Measurements from ENCODE around the gene BAD. TPM values are rescaled to one million over a fixed set of nuclear protein-coding genes. Genes with fewer than 3 reads are reported as not detected.

Gene BAD
- polyA plus RNA-seq, 1 donor, result 27.5 TPM

GRCh38 chr11:64230985-64231365, 53.5 kb downstream of the BAD start:
- no peak for DNase-seq (ENCODE audit: low read depth)

DNA sequence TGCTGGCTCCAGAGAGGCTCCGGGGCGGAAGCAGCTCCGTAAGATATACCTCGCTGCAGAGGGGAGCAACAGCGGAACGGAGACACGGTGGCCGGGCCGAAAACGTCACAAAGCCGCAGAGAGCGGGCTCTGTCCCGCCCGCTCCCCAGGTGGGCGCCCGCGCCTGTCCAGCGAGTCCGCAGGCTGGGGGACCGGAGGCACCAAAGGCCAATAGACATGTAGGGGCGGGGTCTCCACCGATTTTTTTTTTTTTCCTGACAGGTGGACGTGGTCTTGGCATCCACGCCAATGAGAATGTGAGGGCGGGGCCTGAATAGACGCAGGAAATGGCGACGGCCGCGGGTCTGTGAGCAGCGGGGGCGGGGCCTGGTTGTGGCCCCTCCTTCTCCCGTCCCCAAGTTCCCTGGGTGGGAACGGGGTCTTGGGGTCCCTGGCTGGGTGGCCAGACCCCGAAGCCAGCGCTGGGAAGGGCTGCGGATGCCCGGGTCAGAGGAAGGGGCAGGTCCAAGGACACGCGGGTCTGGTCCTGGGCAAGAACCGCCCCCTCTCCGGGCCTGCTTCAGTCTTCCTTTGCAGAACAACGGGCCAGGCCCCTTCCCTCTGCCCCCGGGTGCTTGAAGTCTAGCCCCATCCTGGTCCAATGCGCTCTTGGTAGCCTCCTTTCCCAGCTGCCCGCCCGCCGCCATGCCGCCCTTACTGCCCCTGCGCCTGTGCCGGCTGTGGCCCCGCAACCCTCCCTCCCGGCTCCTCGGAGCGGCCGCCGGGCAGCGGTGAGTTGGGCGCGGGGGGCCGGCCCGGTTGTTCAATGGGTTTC, 54.1 kb downstream of the BAD start, which contains the start of gene DNAJC4:
Gene DNAJC4, plus strand, starts transcription at position 378 of the 814 bp plus-strand sequence. Its CDS starts 307 bp downstream, at position 685.
- DNase-seq (ENCODE audit: low read depth), result peak; percentile 67

DNA sequence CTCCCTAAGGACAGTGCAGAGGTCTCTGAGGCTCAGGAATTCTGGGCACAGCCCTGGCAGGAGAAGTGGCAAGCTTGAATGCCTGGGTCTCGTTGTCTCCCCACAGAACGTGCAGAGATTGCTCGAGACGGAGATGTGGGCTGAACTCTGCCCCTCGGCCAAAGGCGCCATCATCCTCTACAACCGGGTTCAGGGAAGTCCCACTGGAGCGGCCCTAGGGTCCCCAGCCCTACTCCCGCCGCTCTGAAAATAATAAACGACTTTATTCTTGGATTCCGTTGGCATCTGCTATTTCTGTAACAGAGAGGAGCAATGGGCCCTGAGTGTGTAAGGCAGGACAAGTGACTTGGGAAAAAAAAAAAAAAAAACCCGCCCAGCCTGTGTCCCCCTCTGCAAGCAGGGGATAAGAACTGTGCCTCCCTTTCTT, 54.7 kb downstream of the BAD start:
- DNase-seq (ENCODE audit: low read depth), result no peak

GRCh38 chr11:64229090-64229743, 55.2 kb downstream of the BAD start:
- no peak for DNase-seq (ENCODE audit: low read depth)

- no peak for DNase-seq (ENCODE audit: low read depth)
These were observed 57.0 kb downstream of the BAD start for GRCh38 chr11:64227405-64227956.

DNA sequence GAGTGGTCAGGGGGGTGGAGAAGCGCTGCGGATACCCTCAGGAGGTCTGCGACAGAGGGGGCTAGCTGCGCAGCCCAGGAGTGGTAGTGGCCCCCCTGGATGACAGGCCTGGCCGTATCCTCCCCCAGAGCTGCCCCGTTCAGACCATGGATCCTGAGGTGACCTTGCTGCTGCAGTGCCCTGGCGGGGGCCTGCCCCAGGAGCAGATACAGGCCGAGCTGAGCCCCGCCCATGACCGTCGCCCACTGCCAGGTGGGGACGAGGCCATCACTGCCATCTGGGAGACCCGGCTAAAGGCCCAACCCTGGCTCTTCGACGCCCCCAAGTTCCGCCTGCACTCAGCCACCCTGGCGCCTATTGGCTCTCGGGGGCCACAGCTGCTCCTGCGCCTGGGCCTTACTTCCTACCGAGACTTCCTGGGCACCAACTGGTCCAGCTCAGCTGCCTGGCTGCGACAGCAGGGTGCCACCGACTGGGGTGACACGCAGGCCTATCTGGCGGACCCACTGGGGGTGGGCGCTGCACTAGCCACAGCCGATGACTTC, 57.9 kb downstream of the BAD start:
- no peak for DNase-seq (ENCODE audit: low read depth)

GRCh38 chr11:64225608-64226506, 58.6 kb downstream of the BAD start, which contains the start of the genes NUDT22 and TRPT1:
NUDT22 (plus strand) TSS chr11:64226274; CDS start chr11:64226653, 379 bp downstream.
TRPT1 (minus strand) TSS chr11:64226186; CDS start chr11:64225860, 326 bp downstream.
- DNase-seq (ENCODE audit: low read depth), result no peak

- DNase-seq (ENCODE audit: low read depth), result no peak
These were observed 59.4 kb downstream of the BAD start for GRCh38 chr11:64224891-64225607.

DNA sequence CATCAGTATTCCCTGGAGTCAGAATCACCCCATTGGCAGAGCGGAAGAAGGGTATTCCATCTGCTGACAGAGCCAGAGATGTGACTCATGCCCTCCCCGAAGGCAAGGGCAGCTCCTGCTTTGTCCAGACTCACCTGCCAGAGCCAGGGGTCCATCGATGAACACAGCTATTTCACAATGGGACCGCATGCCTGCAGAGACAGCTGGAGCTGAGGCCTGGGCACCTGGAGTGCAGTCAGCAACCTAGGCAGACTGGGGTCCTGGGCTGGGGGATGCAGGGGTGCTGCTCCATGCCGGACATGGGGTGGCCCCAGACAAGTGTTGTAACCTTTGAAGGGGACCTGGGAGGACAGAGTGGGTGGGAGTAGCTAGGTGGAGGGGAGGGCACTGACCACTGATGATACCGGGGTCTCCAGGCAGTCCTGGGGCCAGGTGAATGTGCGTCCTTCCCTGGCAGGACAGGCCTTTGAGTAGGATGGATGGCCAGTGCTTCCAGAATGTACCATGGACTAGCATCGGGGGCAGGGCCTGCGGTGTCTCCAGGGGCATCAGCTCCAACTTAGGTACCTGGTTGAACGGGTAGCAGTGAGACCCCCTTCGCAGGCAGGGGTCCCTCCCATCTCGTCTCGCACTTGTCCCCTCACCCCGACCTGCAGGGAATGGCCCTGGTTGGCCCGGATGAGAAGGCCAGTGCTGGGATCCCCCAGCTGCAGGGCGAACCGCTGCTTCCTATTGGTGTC, 60.1 kb downstream of the BAD start:
- DNase-seq (ENCODE audit: low read depth), result no peak

DNA sequence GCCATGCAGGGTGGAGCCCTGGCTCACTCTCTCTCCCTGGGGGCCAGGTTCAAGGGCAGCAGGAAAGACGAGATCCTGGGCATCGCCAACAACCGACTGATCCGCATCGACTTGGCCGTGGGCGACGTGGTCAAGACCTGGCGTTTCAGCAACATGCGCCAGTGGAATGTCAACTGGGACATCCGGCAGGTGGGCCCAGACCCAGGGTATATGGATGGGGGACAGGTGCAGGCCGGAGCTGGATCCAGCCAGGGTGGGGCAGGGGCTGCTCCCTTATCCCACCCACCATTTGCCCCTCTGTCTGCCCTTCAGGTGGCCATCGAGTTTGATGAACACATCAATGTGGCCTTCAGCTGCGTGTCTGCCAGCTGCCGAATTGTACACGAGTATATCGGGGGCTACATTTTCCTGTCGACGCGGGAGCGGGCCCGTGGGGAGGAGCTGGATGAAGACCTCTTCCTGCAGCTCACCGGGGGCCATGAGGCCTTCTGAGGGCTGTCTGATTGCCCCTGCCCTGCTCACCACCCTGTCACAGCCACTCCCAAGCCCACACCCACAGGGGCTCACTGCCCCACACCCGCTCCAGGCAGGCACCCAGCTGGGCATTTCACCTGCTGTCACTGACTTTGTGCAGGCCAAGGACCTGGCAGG, 61.3 kb downstream of the BAD start:
- no peak for DNase-seq (ENCODE audit: low read depth)

DNA sequence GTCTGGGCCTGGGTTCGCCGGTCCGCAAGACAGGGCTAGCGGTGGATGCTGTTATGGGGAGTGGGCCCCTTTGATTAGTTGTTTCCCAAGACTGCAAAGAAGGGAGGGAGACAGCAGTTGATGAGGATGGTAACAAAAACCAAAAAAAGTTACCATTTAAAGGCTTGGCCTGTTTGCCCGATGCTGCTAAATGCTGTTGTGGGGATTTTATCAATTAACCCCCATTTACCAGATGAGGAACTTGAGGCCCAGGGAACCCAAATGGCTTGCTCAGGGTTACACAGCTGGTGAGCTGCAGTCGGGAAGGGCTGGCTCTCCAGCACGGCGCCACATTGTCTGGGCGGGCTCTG, 61.8 kb downstream of the BAD start:
- no peak for DNase-seq (ENCODE audit: low read depth)

GRCh38 chr11:64220798-64221197, 63.7 kb downstream of the BAD start:
- no peak for DNase-seq (ENCODE audit: low read depth)

- no peak for DNase-seq (ENCODE audit: low read depth)
These were observed 64.2 kb downstream of the BAD start for GRCh38 chr11:64220271-64220670.

Other genes with a start within 250 kb of the BAD start
- 2.9 TPM for gene FLRT1, start 248.7 kb downstream of the BAD start, polyA plus RNA-seq (ENCODE audit: insufficient read length)
- 68.0 TPM for gene MACROD1, start 118.6 kb downstream of the BAD start, polyA plus RNA-seq (ENCODE audit: insufficient read length)
- gene STIP1, start 98.5 kb downstream of the BAD start, polyA plus RNA-seq (ENCODE audit: insufficient read length), result 137 TPM
- 7.4 TPM for gene FERMT3, start 77.9 kb downstream of the BAD start, polyA plus RNA-seq (ENCODE audit: insufficient read length)
- gene TRPT1, start 58.5 kb downstream of the BAD start, polyA plus RNA-seq (ENCODE audit: insufficient read length), result 69.1 TPM
- gene NUDT22, start 58.4 kb downstream of the BAD start, polyA plus RNA-seq (ENCODE audit: insufficient read length), result 19.8 TPM
- gene DNAJC4, start 54.1 kb downstream of the BAD start, polyA plus RNA-seq (ENCODE audit: insufficient read length), result 65.1 TPM
- 94.3 TPM for gene VEGFB, start 50.1 kb downstream of the BAD start, polyA plus RNA-seq (ENCODE audit: insufficient read length)
- 43.2 TPM for gene FKBP2, start 43.6 kb downstream of the BAD start, polyA plus RNA-seq (ENCODE audit: insufficient read length)
- 192 TPM for gene PPP1R14B, start 37.7 kb downstream of the BAD start, polyA plus RNA-seq (ENCODE audit: insufficient read length)
- 9.7 TPM for gene PLCB3, start 33.1 kb downstream of the BAD start, polyA plus RNA-seq (ENCODE audit: insufficient read length)
- gene GPR137, start 1.2 kb upstream of the BAD start, polyA plus RNA-seq (ENCODE audit: insufficient read length), result 22.0 TPM
- gene KCNK4, start 6.6 kb upstream of the BAD start, polyA plus RNA-seq (ENCODE audit: insufficient read length), result not detected
- not detected for gene CATSPERZ, start 15.7 kb upstream of the BAD start, polyA plus RNA-seq (ENCODE audit: insufficient read length)
- gene ESRRA, start 20.9 kb upstream of the BAD start, polyA plus RNA-seq (ENCODE audit: insufficient read length), result 35.5 TPM
- 154 TPM for gene TRMT112, start 32.9 kb upstream of the BAD start, polyA plus RNA-seq (ENCODE audit: insufficient read length)
- 133 TPM for gene PRDX5, start 33.5 kb upstream of the BAD start, polyA plus RNA-seq (ENCODE audit: insufficient read length)
- gene CCDC88B, start 55.5 kb upstream of the BAD start, polyA plus RNA-seq (ENCODE audit: insufficient read length), result 3.9 TPM
- 12.3 TPM for gene RPS6KA4, start 74.5 kb upstream of the BAD start, polyA plus RNA-seq (ENCODE audit: insufficient read length)

Measured in forelimb muscle (tissue), 1 donor.